C1 segment of cervical spinal cord (tissue), 14 donors: ENCODE data around the gene GUCA1A.
"Not testable (repeated sequence)": the region's sequence is repeated elsewhere in the genome, so short reads cannot be mapped to it uniquely, and the experiment has no call there.

ENCODE experiments used
- DNase-seq, 14 donors: peaks; one replicate each; lab custom pipeline; 2025; lab: John Stamatoyannopoulos, UW

The GUCA1A gene

DNA sequence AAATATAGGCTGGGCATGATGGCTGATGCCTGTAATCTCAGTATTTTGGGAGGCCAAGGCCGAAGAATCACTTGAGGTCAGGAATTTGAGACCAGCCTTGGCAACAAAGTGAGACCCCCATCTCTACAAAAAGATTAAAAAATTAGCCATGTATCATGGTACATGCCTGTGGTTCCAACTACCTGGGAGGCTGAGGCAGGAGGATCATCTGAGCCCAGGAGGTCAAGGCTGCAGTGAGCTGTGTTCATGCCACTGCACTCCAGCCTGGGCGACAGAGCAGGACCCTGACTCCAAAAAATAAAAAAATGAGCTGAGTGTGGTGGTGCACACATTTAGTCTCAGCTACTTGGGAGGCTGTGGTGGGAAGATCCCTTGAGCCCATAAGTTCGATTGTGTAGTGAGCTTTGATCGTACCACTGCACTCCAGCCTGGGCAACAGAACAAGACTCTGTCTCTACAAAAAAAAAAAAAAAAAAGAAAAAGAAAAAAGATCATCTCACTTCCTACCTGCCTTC is 31.7 kb downstream of the GUCA1A start:
- DNase-seq, result no peak

DNA sequence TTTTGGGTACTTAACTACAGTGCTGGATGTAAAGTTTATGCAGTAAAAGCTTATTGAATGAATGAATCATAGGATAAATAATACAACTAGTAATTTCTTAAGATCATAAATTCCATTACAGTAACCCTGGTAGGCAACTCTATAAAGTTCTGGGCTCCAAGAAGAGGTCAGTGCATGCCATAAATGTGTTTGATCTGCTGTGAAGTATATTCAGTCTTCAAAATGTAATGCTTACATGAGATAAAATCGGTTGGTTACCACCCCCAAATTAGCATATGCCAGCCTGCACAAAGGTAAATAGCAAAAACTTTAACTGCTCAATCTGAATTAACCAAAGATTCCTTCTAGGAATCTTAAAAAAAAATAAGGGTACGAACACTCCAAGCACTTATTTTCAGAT is 34.4 kb downstream of the GUCA1A start:
- not testable (repeated sequence) for DNase-seq

DNA sequence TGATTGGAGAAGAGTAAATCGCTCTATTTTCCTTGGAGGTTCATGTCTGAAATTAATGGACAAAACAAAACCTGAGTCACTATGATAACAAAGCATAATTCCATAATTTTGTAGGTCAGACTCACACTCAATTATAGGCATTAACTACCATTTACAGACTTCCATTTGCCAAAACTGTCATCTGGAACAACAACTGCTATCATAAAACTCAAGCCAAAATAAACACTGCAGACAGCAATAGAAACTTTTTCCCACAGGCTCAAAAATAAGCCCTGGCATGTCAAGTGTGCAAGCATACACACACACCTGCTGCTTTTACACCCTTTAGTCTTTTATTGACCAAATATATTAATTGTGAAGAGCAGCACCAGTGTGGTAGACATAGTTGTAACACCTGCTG is 37.4 kb downstream of the GUCA1A start:
- no peak for DNase-seq

DNA sequence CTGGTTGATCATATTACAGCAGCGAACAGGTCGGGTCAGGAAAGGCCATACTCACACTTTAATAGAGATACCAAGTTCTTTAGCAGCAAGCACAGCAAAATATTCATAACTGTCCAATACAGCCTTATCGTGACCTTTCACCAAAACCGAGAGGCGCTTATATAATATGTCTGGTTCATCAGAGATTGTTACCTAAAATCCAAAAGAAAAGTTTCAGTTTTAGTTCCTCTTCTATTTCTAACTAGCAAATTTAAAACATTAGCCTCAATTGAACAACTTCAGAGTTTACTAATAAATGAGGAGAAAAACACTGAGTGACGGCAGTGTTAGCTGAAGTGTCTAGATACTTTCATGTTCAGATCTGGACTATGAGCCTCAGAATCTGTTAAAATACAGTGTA is 38.6 kb downstream of the GUCA1A start:
- no peak for DNase-seq

DNA sequence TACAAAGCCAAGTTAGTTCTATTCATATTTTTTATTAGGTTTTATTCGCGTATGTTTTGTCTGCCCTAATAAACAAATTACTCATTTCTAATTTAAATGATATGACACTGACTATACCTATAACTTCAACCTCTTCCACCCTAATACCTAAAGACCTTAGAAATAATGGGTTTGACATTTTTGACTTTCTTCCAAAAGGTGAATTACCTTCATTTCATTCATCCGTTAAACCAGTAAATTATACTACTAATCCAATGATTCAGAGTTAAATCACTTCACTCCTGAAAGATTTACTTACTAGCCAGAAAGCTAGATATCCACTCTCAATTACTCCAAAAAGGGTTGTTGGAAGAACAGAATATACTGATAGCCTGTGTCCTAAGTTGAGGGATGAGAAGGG is 39.3 kb downstream of the GUCA1A start:
- no peak for DNase-seq

DNA sequence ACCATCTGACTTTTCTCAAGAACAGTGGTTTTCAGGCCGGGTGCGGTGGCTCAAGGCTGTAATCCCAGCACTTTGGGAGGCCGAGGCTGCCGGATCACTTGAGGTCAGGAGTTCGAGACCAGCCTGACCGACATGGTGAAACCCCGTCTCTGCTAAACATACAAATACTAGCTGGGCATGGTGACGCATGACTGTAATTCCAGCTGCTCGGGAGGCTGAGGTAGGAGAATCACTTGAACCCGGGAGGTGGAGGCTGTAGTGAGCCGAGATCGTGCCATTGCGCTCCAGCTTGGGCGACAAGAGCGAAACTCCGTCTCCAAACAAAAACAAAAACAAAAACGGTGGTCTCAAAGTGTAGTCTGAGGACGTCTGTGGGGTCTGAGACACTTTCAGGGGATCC is 43.3 kb downstream of the GUCA1A start:
- not testable (repeated sequence) for DNase-seq

DNA sequence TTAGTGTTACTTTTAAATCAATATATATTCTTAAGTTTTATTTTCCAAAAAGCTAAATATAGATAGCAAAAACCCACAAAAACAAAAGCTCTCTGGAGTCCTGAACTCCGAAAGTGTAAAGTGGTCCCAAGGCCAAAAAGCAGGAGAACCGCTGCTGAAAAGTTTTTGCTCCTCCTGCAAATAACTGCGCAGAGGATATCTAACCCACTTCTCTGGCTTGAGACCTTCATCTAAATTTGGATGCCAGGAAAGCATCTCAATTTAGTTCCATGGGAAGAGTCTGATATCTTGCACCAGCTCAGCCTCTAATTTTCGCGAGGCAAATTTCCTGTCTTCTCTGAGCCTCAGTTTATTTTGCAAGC is 44.0 kb downstream of the GUCA1A start:
- DNase-seq, result peak in 1 of 14 donors; percentile 28

DNA sequence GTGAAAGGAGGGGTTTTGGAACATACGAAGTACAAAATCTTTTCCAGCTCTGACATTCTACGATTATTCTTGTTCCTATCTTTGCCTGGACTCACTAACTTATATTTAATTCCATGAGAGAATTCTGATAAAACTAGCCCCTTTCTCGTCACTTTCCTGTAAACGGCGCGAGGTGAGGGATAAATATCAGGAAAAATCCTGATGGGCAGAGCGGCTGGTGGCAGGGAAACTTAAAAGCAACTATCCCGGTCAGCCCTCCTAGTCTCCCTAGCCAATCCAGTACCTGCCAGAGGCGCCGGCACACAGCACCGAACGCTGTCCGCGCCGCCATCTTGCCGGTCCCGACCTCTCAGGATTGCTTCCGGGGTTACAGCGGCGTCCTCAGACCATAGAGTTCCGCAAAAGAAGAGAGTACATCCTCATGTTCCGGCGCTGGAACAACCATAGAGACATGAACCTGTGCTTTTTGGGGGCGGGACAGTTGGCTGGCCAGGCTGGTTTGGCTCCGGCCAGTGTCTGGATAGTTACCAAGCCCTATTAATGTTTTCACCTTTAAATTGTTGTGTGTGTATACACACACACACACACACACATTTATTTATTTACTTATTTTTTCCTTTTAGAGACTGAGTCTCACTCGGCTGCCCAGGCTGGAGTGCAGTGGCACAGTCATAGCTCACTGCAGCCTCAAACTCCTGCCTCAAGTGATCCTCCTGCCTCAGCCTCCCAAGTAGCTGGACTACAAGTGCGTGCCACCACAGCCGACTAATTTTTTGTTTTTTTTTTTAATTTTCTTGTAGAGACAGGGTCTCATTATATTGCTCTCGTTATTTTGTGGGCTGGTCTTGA is 44.6 kb downstream of the GUCA1A start, which contains the start of gene MRPS10:
MRPS10 (minus strand) TSS at position 343 of the 849 bp plus-strand sequence; CDS start at position 331, 12 bp downstream.
- peak; percentile 15 to 92 (median 86) for DNase-seq

DNA sequence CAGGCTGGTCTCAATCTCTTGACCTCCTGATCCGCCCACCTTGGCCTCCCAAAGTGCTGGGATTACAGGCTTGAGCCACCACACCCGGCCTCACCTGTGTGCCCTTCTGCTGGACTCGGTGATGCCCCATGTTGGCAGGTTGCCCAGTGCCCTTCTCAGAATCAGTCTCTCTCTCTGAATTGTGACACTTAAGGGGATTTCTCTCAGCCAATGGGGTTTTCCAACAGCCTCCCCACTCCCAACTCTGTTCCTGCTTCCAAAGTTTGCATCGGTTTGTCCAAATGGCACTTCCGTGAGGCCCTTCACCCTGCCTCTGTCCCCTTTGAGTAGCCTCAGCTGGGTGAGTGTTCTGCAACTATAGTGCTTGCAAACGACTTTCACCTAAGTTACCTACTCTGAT is 47.6 kb downstream of the GUCA1A start:
- DNase-seq, result no peak

DNA sequence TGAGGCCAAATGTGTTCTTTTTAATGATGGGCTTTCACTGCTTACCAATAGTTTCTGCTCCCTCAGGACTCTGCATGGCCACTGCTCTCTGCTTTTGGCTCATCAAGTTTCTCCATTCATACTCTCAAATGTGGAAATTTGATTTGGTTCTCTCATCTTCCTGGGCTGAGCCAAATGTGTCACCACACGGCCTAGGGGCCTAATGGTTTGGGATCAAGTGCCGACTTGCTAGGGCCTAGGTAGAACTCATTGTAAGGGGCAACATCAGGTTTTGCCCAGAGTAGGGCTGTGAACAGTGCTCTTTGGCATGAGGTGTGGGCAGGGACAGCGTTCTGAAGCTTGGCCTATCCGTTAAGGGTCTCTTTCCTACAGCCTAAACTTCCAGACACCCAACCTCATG is 48.4 kb downstream of the GUCA1A start:
- no peak for DNase-seq

DNA sequence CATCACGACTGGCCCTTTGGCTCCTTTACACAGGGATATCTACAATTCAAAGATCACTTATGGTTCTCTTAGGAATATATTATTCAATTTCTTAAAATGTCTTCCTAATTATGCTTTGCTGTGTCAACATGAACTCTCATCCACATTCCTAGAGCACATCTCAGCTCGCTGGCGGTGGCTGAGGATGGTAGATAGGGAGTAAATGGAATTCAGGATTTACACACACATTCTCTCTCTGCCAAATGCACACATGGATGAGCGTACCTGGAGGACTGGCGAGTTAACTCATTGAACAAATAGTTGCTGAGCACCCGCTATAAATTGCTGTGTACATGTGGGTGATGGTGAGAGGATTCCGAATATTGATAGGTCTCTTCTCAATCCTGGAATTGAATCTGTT is 49.3 kb downstream of the GUCA1A start:
- DNase-seq, result no peak

DNA sequence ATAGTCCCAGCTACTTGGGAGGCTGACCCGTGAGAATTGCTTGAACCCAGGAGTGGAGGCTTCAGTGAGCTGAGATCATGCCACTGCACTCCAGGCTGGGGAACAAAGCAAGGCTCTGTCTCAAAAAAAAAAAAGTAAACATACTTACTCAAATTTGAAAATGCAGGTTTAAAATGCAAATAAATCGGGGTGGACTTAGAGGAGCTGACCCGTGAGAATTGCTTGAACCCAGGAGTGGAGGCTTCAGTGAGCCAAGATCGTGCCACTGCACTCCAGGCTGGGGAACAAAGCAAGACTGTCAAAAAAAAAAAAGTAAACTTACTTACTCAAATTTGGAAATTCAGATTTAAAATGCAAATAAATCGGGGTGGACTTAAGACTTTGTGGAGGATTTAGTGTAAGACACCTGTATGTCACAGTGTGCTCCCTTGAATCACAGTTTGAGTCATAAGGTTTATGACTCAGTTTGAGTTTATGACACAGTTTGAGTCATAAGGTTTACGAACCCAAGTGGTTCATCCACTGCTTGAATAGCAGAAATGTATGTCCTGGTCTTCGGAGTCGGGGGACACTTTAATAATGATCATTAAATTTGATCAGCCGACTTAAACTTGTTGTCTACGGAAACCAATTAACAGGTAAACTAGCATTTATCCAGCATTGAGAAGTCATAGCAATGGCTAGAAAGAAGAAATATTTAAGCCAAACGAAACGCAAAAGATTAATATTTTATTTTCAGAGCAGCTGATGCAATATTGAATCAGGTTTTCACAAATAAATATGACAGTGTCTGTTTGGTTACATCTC is 51.3 kb downstream of the GUCA1A start:
- DNase-seq, result no peak

DNA sequence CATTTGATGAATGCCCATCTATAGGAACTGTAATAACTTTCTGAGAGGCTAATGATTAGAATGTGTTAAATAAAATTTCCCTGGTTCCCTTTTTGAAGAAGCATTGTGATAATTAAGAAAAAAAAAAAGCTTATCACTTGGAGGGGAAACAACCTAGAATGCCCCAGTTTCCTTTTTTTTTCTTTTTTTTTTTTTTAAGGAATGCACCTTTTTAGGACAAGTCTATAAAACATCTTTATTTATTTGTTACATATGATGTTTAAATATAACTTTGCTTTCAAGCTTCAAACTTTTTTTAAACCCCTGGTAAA is 51.8 kb downstream of the GUCA1A start:
- DNase-seq, result no peak

DNA sequence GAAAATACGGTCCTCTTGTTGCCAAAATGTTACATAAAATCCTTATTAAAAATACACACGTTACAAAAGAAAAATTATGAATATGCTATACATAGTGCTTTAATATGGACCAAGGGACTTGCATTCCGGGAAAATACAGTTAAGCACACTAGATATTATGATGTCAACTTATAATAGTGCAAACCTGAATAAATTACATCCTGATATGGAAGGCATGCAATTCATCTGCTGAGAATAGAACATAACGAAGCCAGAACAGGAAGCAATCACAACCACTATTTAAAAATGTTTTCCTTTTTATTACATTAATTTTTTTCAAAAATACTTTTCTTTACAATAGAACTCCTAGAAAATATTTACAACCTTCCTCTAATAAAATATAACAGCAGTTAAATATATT is 52.3 kb downstream of the GUCA1A start:
- DNase-seq, result no peak

DNA sequence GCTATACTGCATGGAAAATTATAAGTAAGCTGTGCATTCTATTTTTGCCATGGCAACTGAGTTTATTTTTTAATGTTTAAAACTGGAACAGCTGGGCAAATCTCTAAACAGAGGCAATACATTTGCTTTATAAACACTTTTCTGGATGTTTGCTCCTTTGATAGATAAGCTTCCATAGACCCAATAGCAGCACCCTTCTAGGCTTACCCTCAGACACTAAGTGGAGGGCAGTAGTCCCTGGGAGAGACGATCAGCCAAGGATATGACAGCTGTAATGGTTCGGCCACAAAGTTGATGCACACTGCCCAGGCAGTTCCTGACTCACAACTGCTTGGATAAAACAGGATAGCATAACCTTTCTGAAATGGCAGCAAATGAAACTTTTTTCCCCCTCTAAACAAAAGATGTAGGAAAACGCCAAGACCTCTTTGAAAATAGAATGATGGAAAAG is 53.0 kb downstream of the GUCA1A start:
- no peak for DNase-seq

DNA sequence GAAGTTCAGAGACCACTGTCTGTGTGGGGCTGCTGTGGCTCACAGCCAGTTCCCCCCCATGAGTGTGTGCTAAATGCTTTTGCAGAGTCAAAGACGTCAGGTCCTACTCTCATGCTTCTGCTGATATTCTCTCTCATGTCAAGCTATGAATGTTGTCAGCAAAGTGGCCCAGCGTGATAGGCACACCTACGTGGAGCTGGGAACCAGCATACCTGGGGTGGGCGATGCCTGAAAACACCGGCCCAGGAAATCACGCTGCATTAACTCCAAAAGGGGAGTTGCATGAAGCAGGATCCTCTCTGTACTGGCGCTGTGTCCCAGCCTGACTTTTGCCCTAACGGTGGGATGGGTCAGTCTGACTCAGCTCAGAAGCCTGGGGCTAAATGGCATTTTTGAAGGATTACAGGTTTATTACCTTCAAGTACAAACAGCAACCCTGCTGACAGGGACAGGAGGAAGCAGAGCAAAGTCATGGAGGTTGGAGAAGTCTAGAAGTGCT is 53.5 kb downstream of the GUCA1A start:
- DNase-seq, result no peak

DNA sequence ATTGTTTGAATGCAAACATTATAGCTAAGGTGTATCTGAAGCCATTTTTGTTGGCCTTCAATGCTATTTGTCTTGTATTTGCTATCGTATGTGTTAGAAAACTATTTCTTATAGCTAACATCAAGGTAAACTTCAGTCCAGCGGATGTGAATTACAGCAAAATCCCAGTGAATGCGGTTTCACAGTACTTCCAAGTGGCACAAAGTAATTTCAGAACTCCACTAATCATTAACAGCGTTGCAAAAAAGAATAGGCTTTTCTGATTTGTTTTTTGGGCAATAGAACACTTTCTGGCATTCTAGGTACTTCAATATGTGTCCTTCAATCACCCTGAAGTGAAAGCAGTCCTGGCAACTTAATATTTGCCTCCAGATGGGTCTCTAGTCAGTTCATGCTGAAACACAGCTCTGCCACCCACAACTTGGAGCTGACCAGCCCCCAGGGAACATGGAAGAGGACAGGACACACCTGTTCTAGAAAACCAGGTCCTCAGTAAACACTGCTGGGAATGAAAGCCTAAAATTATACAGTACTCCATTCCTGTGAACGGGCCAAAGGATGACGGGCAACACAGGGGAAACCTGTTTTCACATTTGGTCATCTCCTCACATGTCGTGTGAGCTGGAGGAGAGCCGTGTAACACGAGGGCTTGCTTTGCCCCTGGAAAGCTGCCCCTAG is 54.1 kb downstream of the GUCA1A start:
- DNase-seq, result no peak

DNA sequence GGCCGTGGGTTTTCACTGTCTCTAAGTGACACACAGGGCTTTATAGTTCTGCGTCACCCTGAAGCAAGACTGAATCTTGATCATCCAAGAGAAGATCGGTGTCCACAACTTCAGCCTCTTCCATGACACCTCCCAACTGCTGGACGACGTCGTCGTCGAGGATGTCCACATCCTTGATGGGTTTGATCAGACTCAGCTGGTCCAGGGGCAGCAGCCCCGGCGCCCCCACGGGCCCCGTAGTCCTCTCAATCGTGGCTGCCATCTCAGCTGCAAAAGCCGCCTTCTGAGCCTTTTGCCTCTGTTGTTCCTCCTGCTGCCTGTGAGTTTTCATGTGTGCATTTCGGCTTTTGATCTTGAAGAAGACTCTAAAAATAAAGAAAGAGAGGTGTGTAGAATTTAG is 55.1 kb downstream of the GUCA1A start:
- no peak for DNase-seq
